ENCODE results near the gene ONECUT1.

DNA sequence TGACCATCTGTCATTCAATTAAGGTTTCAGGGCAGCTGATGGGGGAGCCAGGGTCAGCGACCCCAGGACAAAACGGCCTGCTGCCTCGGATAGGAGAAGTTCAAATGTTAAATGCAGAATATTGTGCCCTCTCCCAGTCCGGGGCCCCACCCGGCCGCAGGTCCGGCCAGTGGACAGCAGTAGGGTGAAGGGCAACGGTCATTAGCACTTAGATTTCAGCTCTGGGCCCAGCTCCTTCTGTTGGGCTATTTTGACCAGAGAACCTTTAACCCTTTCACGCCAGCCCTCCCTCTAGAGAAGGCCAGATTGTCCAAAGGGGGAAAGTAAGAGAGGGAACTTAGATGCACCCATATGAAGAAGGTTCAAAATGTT is 16.1 kb upstream of the ONECUT1 start:
- TF ChIP-seq, protein P1, sequence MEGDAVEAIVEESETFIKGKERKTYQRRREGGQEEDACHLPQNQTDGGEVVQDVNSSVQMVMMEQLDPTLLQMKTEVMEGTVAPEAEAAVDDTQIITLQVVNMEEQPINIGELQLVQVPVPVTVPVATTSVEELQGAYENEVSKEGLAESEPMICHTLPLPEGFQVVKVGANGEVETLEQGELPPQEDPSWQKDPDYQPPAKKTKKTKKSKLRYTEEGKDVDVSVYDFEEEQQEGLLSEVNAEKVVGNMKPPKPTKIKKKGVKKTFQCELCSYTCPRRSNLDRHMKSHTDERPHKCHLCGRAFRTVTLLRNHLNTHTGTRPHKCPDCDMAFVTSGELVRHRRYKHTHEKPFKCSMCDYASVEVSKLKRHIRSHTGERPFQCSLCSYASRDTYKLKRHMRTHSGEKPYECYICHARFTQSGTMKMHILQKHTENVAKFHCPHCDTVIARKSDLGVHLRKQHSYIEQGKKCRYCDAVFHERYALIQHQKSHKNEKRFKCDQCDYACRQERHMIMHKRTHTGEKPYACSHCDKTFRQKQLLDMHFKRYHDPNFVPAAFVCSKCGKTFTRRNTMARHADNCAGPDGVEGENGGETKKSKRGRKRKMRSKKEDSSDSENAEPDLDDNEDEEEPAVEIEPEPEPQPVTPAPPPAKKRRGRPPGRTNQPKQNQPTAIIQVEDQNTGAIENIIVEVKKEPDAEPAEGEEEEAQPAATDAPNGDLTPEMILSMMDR (IDR thresholded peaks at IDR 0.05 in 8 of 11, conservative IDR thresholded peaks at IDR 0.05 in 3 of 11), result no peak
- no peak for TF ChIP-seq POLR2AphosphoS5 (IDR thresholded peaks at IDR 0.05)
